ENCODE measurements around the gene DCST2. TPM values are rescaled to one million over a fixed set of nuclear protein-coding genes. Genes with fewer than 3 reads are reported as not detected.

DCST2 gene
- total RNA-seq, 3 donors from 2014 or later (not counting 1 experiment from before 2014, with no cell fraction given), result 0.30 to 0.92 (median 0.32) TPM

DNA sequence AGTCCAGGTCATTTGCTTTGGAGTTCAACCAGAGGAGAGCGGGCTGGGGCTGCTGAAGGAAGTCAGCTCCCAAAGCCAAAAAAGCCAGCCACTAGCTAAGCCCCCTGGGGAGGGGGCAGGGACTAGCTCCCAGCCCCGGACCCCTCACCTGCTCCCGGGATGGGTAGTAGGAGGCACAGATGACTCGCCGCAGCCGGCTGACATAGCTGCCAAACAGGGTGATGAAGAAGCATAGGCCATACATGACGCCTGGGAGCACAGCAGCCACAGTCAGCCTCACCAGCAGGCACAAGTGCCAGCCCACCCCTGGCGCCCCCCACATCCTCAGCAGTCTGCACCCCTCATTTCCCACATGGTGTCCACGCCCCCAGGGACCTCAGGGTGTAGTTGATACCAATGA, 7.4 kb downstream of the DCST2 start:
- Histone ChIP-seq H3K27ac (ENCODE audit: low read length) (no peak overlapping the region), H3K9me3 (ENCODE audit: control insufficient read depth, insufficient read depth, low read length) (no peaks in the 10 kb centered on the region), H3K36me3 (ENCODE audit: control insufficient read depth, insufficient read depth, low read length) (no peaks in the 10 kb centered on the region), H3K27me3 (ENCODE audit: control insufficient read depth, insufficient read depth, low read length) (no peaks in the 10 kb centered on the region), H3K4me3 (ENCODE audit: low read length) (no peak overlapping the region), H3K4me1 (ENCODE audit: control insufficient read depth, insufficient read depth, low read length) (no peaks in the 10 kb centered on the region)
- intact Hi-C loops (cut with micrococcal nuclease), result no loop called here
- Mint-ChIP-seq H3K36me3 (no peaks in the 10 kb centered on the region), H3K27ac (no peak overlapping the region), H3K4me1 (no peaks in the 10 kb centered on the region), H3K27me3 (ENCODE audit: low read depth in 2 of 2) (no peaks in the 10 kb centered on the region), H3K4me3 (no peak overlapping the region), H3K9me3 (no peaks in the 10 kb centered on the region)
- DNase-seq (no peak), ATAC-seq (no peak)
- TF ChIP-seq CTCF (IDR thresholded peaks at IDR 0.05), result no peak
- 80% methylated on average over 9 of the region's 9 CpGs for WGBS (ENCODE audit: insufficient coverage)

GRCh38 chr1:155024315-155024714, 9.3 kb downstream of the DCST2 start:
- H3K27me3 Mint-ChIP-seq (ENCODE audit: low read depth in 2 of 2), result no peaks in the 10 kb centered on the region
- H3K4me3 ChIP-seq (ENCODE audit: low read length), result no peak overlapping the region
- H3K9me3 Mint-ChIP-seq, result no peaks in the 10 kb centered on the region
- no peak overlapping the region for H3K4me3 Mint-ChIP-seq
- intact Hi-C loops (cut with micrococcal nuclease), result no loop called here
- H3K36me3 Mint-ChIP-seq, result no peaks in the 10 kb centered on the region
- WGBS (ENCODE audit: insufficient coverage), result 92% methylated on average over 9 of the region's 9 CpGs
- no peaks in the 10 kb centered on the region for H3K9me3 ChIP-seq (ENCODE audit: control insufficient read depth, insufficient read depth, low read length)
- no peak for TF ChIP-seq CTCF (IDR thresholded peaks at IDR 0.05)
- no peaks in the 10 kb centered on the region for H3K4me1 ChIP-seq (ENCODE audit: control insufficient read depth, insufficient read depth, low read length)
- no peak for DNase-seq
- peaks cover 7 to 8% of the 10 kb centered on the region in 2 donors for H3K4me1 Mint-ChIP-seq
- no peaks in the 10 kb centered on the region for H3K36me3 ChIP-seq (ENCODE audit: control insufficient read depth, insufficient read depth, low read length)
- H3K27me3 ChIP-seq (ENCODE audit: control insufficient read depth, insufficient read depth, low read length), result no peaks in the 10 kb centered on the region
- H3K27ac Mint-ChIP-seq, result no peak overlapping the region
- no peak for ATAC-seq
- no peak overlapping the region for H3K27ac ChIP-seq (ENCODE audit: low read length)

GRCh38 chr1:155023627-155024026, 10.0 kb downstream of the DCST2 start:
- H3K4me1 Mint-ChIP-seq, result peaks cover 7 to 10% of the 10 kb centered on the region in 2 donors

More at GRCh38 chr1:155023627-155024026, 10.0 kb downstream of the DCST2 start:
- H3K9me3 Mint-ChIP-seq, result no peaks in the 10 kb centered on the region
- Histone ChIP-seq H3K27ac (ENCODE audit: low read length) (no peak overlapping the region), H3K4me1 (ENCODE audit: control insufficient read depth, insufficient read depth, low read length) (no peaks in the 10 kb centered on the region), H3K27me3 (ENCODE audit: control insufficient read depth, insufficient read depth, low read length) (no peaks in the 10 kb centered on the region), H3K4me3 (ENCODE audit: low read length) (no peak overlapping the region), H3K9me3 (ENCODE audit: control insufficient read depth, insufficient read depth, low read length) (no peaks in the 10 kb centered on the region), H3K36me3 (ENCODE audit: control insufficient read depth, insufficient read depth, low read length) (no peaks in the 10 kb centered on the region)
- H3K36me3 Mint-ChIP-seq, result no peaks in the 10 kb centered on the region
- H3K27ac Mint-ChIP-seq, result no peak overlapping the region
- intact Hi-C loops (cut with micrococcal nuclease), result no loop called here
- ATAC-seq, result no peak
- TF ChIP-seq CTCF (IDR thresholded peaks at IDR 0.05), result no peak
- 92% methylated on average over 5 of the region's 5 CpGs for WGBS (ENCODE audit: insufficient coverage)
- DNase-seq, result no peak
- no peak overlapping the region for H3K4me3 Mint-ChIP-seq
- no peaks in the 10 kb centered on the region for H3K27me3 Mint-ChIP-seq (ENCODE audit: low read depth in 2 of 2)

Data from natural killer cell (primary cell).